Right lobe of liver (tissue), 6 donors: ENCODE measurements around the gene EPO. TPM values are rescaled to one million over a fixed set of nuclear protein-coding genes. Genes with fewer than 3 reads are reported as not detected.

Experiments
- ATAC-seq, 4 donors: fragments of 200-7000 bp; cut with Tn5 transposase; one replicate each; pipeline ENCODE4 v1.9.1; 2020; ENCODE audit warnings: mild to moderate bottlenecking in 4 of 4, moderate library complexity in 4 of 4
- DNase-seq, 3 donors: peaks; one replicate each; pipeline ENCODE4 v3.0.0-alpha.2; 2020
- H3K27ac ChIP-seq, 3 donors: fragments of 200-600 bp; one replicate each; pipeline ENCODE4 v1.8.0; 2022
- H3K27me3 ChIP-seq, 2 donors: fragments of 200-600 bp; one replicate each; pipeline ENCODE4 v1.8.0; 2022
- H3K36me3 ChIP-seq, 4 donors: fragments of 200-600 bp; sonication (generic) in 1 of 4; one replicate each; pipeline versions ENCODE4 v1.5.1 to v1.8.0; 2017 to 2022; ENCODE audit warnings: control low read depth in 1 of 4
- H3K4me1 ChIP-seq, 4 donors: fragments of 200-600 bp; sonication (generic) in 1 of 4; one replicate each; pipeline versions ENCODE4 v1.5.1 to v1.8.0; 2017 to 2022; ENCODE audit warnings: control low read depth in 1 of 4
- H3K4me3 ChIP-seq, 3 donors: fragments of 200-600 bp; one replicate each; pipeline ENCODE4 v1.8.0; 2022
- H3K9me3 ChIP-seq, 4 donors: fragments of 200-600 bp; sonication (generic) in 1 of 4; one replicate each; pipeline versions ENCODE4 v1.5.1 to v1.8.0; 2017 to 2022; ENCODE audit warnings: control low read depth in 1 of 4
- POLR2A ChIP-seq: fragments of 450-650 bp; IDR thresholded peaks from one replicate; pipeline ENCODE4 v1.6.1; 2017; ENCODE audit warnings: antibody characterized with exemption, mild to moderate bottlenecking
- WGBS: methylation state at CpG from one replicate; pipeline ENCODE4 v1.1.6; 2018; ENCODE audit warnings: low coverage, low lambda C conversion rate; ENCODE audit not compliant: insufficient coverage; ENCODE audit errors: missing lambda C conversion rate; 5-methylcytosine and 5-hydroxymethylcytosine counted together
- intact Hi-C, 2 donors: fragments of 100-400 bp; cut with DNase I; formaldehyde crosslinking; loops; one replicate each; pipeline versions ENCODE4 v1.11.2 to v1.14.1; 2022
- total RNA-seq, 6 experiments: library from RNA; depleted of rRNA in 2 of 6; stranded (reverse); fragments of >200 nt in 2 of 6; fragmentation: NEBNext Ultra II Directional in 3 of 6; extraction: Animal tissue kit (Norgen Biotek cat#: 25700) in 3 of 6; gene quantifications; one replicate each; pipeline versions ENCODE4 v1.1.0 to v1.2.4, GENCODE V29; 2016 to 2023
- TF ChIP-seq, protein P1 (sequence below), 4 donors: fragments of 200-600 bp in 3 of 4; fragments of 450-650 bp in 1 of 4; IDR thresholded peaks; one replicate each; pipeline versions ENCODE4 v1.5.1 to v1.8.0; 2016 to 2022; ENCODE audit warnings: antibody characterized with exemption in 4 of 4, mild to moderate bottlenecking in 2 of 4
- donor health status: DM: no; HTN: yes; CAD: no.
- donor health status: DM: no; HTN: no; CAD: no.
- donor health status: DM: no; HTN: no; CAD: no.
- donor health status: DM: no; HTN: yes; CAD: no.
- donor health status: DM: no; HTN: yes; CAD: no.

EPO gene
- total RNA-seq, 6 experiments from 2014 or later: 0.20 to 84.5 (median 12.7) TPM

- Histone ChIP-seq H3K4me3 (no peak overlapping the region), H3K4me1 (peaks cover 0 to 5% (median 2%) of the 10 kb centered on the region in 4 donors), H3K36me3 (peaks cover 6 to 71% (median 29%) of the 10 kb centered on the region in 4 donors), H3K27me3 (no peaks in the 10 kb centered on the region), H3K9me3 (no peaks in the 10 kb centered on the region), H3K27ac (no peak overlapping the region)
- no peak for TF ChIP-seq POLR2A
- TF ChIP-seq, protein P1, sequence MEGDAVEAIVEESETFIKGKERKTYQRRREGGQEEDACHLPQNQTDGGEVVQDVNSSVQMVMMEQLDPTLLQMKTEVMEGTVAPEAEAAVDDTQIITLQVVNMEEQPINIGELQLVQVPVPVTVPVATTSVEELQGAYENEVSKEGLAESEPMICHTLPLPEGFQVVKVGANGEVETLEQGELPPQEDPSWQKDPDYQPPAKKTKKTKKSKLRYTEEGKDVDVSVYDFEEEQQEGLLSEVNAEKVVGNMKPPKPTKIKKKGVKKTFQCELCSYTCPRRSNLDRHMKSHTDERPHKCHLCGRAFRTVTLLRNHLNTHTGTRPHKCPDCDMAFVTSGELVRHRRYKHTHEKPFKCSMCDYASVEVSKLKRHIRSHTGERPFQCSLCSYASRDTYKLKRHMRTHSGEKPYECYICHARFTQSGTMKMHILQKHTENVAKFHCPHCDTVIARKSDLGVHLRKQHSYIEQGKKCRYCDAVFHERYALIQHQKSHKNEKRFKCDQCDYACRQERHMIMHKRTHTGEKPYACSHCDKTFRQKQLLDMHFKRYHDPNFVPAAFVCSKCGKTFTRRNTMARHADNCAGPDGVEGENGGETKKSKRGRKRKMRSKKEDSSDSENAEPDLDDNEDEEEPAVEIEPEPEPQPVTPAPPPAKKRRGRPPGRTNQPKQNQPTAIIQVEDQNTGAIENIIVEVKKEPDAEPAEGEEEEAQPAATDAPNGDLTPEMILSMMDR (IDR thresholded peaks at IDR 0.05): no peak
- ATAC-seq (peak in 2 of 4 donors; percentile 4 to 5), DNase-seq (no peak)
- WGBS: 68% methylated on average over 6 of the region's 13 CpGs
- intact Hi-C loops: loop anchor here (10.0 kb wide), 4 partner anchors 45 to 205 kb away; partner anchors contain the start of genes TSC22D4 (in 2 of the 2), FBXO24 (in 1 of the 2) and LRCH4 (in 1 of the 2)
Observed at GRCh38 chr7:100679927-100680575, 40.2 kb upstream of the EPO start.

DNA sequence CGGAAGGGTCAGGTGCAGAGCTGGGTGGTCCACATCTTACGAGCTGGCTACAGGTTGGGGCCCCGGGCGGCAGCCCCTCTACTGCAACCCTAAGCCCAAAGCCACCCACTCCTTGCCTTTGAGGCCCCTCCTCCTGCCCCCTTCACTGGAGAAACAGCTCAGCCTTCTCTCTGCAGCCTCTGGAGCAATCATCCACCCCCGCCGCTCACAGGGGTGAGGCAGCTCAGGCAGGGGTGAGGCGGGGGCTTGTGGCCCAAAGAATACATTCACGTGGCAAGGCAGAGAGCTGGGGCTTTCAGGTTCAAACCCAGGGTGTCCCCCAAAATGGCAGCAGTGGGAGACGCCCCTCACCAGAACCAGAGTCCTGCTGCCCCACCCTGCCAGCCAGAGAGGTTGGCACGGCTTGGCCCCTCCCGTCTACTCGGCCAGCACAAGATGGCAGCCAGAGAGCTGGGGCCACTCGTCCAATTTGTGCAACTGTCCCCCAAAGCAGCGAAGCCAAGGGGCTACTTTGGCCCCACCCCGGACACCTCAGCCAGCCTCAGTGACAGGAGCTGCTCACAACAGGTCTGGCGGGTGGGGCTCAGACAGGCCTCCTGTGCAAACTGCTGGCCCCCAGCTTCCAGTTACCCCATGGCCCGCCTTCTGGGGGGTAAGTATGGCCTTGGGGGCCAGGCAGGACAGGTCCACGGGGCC lies 39.5 kb upstream of the EPO start:
- no peaks in the 10 kb centered on the region for H3K9me3 ChIP-seq
- H3K27ac ChIP-seq: no peak overlapping the region
- H3K27me3 ChIP-seq: no peaks in the 10 kb centered on the region
- WGBS: 82% methylated on average over 5 of the region's 18 CpGs
- DNase-seq (peak; percentile 22 to 55 (median 48)), ATAC-seq (no peak)
- peaks cover 0 to 5% (median 2%) of the 10 kb centered on the region in 4 donors for H3K4me1 ChIP-seq
- H3K4me3 ChIP-seq: no peak overlapping the region
- H3K36me3 ChIP-seq: peaks cover 6 to 78% (median 34%) of the 10 kb centered on the region in 4 donors
- TF ChIP-seq POLR2A: no peak
- TF ChIP-seq, protein P1 (IDR thresholded peaks at IDR 0.05): no peak
- intact Hi-C loops: loop anchor here (10.0 kb wide), 3 partner anchors 46 to 206 kb away; partner anchors contain the start of gene TSC22D4 (in 2 of the 2)

- intact Hi-C loops: loop anchor here (10.0 kb wide), 3 partner anchors 47 to 207 kb away; partner anchors contain the start of gene TSC22D4 (in 2 of the 2)
- Histone ChIP-seq H3K4me1 (peaks cover 0 to 5% (median 0%) of the 10 kb centered on the region in 4 donors), H3K27me3 (no peaks in the 10 kb centered on the region), H3K36me3 (peaks cover 6 to 83% (median 36%) of the 10 kb centered on the region in 4 donors), H3K9me3 (no peaks in the 10 kb centered on the region), H3K4me3 (no peak overlapping the region), H3K27ac (no peak overlapping the region)
- DNase-seq (peak in 2 of 3 donors; percentile 49), ATAC-seq (no peak)
- 63% methylated on average over 4 of the region's 29 CpGs for WGBS
- TF ChIP-seq, protein P1 (IDR thresholded peaks at IDR 0.05): no peak
- no peak for TF ChIP-seq POLR2A
Observed at GRCh38 chr7:100681491-100682227, 38.6 kb upstream of the EPO start.

GRCh38 chr7:100682228-100682741 lies 38.0 kb upstream of the EPO start:
- intact Hi-C loops: loop anchor here (10.0 kb wide), 3 partner anchors 47 to 207 kb away; partner anchors contain the start of gene TSC22D4 (in 2 of the 2)
- TF ChIP-seq POLR2A: no peak
- TF ChIP-seq, protein P1 (IDR thresholded peaks at IDR 0.05): no peak
- DNase-seq (peak in 1 of 3 donors; percentile 48), ATAC-seq (no peak)
- no peak overlapping the region for H3K4me3 ChIP-seq
- H3K4me1 ChIP-seq: peaks cover 0 to 5% (median 0%) of the 10 kb centered on the region in 4 donors
- H3K27ac ChIP-seq: no peak overlapping the region
- no peaks in the 10 kb centered on the region for H3K9me3 ChIP-seq
- H3K27me3 ChIP-seq: no peaks in the 10 kb centered on the region
- WGBS: 60% methylated on average over 1 of the region's 25 CpGs
- peaks cover 6 to 82% (median 36%) of the 10 kb centered on the region in 4 donors for H3K36me3 ChIP-seq
